ENCODE measurements around the gene MEF2C. TPM values are rescaled to one million over a fixed set of nuclear protein-coding genes. Genes with fewer than 3 reads are reported as not detected.

Gene MEF2C
- total RNA-seq, 2 donors from 2014 or later = 7.0 to 23.7 TPM

DNA sequence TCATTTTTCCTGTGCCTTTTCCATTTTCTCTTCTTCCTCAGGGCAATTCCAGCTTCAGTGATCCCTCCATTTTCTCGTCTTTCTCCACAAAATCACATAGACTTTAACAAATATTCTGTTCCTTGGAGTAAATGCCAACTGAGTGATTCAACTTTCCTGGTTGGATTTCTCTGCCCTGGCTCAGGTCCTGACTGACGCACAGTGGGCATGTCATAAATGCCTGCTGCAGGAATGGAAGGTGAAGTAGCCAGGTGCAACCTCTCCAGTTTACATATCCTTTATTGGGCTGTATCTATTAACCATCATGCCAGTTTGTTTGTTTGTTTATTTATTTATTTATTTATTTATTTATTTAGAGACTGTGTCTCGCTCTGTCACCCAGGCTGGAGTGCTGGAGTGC, 95.1 kb downstream of the MEF2C start:
- H3K27me3 ChIP-seq = no peaks in the 10 kb centered on the region
- no peak overlapping the region for H3K4me3 ChIP-seq
- DNase-seq (no peak), ATAC-seq (no peak)
- H3K27ac ChIP-seq = no peak overlapping the region
- no peak for TF ChIP-seq POLR2A (IDR thresholded peaks at IDR 0.05)
- TF ChIP-seq, protein P1, sequence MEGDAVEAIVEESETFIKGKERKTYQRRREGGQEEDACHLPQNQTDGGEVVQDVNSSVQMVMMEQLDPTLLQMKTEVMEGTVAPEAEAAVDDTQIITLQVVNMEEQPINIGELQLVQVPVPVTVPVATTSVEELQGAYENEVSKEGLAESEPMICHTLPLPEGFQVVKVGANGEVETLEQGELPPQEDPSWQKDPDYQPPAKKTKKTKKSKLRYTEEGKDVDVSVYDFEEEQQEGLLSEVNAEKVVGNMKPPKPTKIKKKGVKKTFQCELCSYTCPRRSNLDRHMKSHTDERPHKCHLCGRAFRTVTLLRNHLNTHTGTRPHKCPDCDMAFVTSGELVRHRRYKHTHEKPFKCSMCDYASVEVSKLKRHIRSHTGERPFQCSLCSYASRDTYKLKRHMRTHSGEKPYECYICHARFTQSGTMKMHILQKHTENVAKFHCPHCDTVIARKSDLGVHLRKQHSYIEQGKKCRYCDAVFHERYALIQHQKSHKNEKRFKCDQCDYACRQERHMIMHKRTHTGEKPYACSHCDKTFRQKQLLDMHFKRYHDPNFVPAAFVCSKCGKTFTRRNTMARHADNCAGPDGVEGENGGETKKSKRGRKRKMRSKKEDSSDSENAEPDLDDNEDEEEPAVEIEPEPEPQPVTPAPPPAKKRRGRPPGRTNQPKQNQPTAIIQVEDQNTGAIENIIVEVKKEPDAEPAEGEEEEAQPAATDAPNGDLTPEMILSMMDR (IDR thresholded peaks at IDR 0.05) = no peak
- WGBS, 2 donors = 88 to 91% methylated on average over 3 of the region's 3 CpGs
- H3K36me3 ChIP-seq (replicated peaks in 1 of 2; ENCODE audit: insufficient read depth in 1 of 2, low read depth in 2 of 2) = no peaks in the 10 kb centered on the region
- peaks cover 21% of the 10 kb centered on the region for H3K4me1 ChIP-seq
- no peaks in the 10 kb centered on the region for H3K9me3 ChIP-seq
- intact Hi-C loops (cut with DNase I) = no loop called here

DNA sequence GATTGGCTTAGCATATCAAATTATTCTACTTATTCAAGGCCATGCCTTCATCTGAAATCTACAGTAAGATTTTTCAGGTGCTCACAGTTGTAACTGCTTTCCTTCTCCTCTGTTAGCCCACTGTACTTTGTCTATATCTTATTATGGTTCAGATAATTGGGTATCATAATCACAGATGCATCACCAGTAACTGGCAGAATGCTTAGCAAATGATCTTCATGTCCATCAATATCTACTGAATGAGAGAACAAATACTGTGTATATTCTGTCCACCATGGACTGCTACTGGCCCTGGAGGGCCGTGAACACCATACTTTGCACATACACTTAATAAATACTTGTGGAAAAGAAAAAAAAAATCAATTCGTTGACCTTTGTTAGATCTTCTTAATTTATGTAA, 96.2 kb downstream of the MEF2C start:
- TF ChIP-seq POLR2A (IDR thresholded peaks at IDR 0.05) = no peak
- TF ChIP-seq, protein P1 (IDR thresholded peaks at IDR 0.05) = no peak
- ATAC-seq (no peak), DNase-seq (no peak)
- H3K4me3 ChIP-seq = no peak overlapping the region
- 75 to 81% methylated on average over 2 of the region's 2 CpGs for WGBS, 2 donors
- no peaks in the 10 kb centered on the region for H3K9me3 ChIP-seq
- H3K27ac ChIP-seq = peak overlapping the region in 2 of 4 donors; percentile 75 to 81
- H3K27me3 ChIP-seq = no peaks in the 10 kb centered on the region
- no peaks in the 10 kb centered on the region for H3K36me3 ChIP-seq (replicated peaks in 1 of 2; ENCODE audit: insufficient read depth in 1 of 2, low read depth in 2 of 2)
- peaks cover 21% of the 10 kb centered on the region for H3K4me1 ChIP-seq
- intact Hi-C loops (cut with DNase I) = no loop called here

DNA sequence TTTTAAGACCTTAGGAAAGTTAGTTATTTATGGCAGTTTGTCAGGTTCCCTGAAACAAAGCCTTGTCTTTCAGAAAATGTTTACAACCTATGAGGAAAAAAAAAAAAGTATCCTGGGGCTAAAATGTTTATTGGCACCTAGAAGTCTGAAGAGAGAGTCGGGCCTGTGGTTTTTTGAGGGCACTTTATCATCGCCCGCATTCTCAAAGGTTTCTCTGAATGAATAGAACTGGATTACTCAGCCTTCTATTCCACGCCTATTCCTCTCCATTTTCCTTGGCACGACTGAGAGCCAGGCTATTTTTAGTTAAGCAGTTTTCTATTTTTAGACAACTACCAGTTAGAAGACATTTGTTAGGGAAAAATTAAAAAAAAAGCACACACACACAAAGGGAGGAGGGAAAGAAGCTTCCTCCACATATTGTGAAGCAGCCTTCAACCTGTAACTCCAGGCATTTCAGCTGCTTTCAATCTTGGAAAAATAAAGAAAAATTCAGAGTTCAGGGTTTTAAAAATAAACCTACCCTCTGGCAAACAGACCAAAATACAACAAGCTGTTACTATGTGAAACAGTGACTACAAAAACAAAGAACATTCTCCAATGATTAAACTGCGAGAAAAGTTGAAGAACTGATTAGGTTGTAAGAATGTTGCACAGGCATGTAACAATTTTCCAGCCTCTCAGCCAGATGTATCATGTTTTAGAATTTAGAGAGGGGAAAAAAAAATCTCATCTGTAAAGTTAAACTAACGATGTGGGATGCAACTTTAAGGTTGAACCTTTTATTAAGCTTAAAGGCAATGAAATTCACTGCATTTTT, 97.0 kb downstream of the MEF2C start:
- peak; percentile 91 for ATAC-seq
- Histone ChIP-seq H3K27ac (peak overlapping the region in 3 of 4 donors; percentile 66 to 81 (median 75)), H3K27me3 (no peaks in the 10 kb centered on the region), H3K36me3 (replicated peaks in 1 of 2; ENCODE audit: insufficient read depth in 1 of 2, low read depth in 2 of 2) (no peaks in the 10 kb centered on the region), H3K4me1 (peaks cover 21% of the 10 kb centered on the region), H3K9me3 (no peaks in the 10 kb centered on the region), H3K4me3 (no peak overlapping the region)
- TF ChIP-seq, protein P1 (IDR thresholded peaks at IDR 0.05) = peak in 1 of 7 experiments; percentile 11
- TF ChIP-seq POLR2A (IDR thresholded peaks at IDR 0.05) = no peak
- DNase-seq = peak; percentile 27 to 67 (median 36)
- intact Hi-C loops (cut with DNase I) = no loop called here
- WGBS, 2 donors = 2% methylated on average over 7 of the region's 7 CpGs

DNA sequence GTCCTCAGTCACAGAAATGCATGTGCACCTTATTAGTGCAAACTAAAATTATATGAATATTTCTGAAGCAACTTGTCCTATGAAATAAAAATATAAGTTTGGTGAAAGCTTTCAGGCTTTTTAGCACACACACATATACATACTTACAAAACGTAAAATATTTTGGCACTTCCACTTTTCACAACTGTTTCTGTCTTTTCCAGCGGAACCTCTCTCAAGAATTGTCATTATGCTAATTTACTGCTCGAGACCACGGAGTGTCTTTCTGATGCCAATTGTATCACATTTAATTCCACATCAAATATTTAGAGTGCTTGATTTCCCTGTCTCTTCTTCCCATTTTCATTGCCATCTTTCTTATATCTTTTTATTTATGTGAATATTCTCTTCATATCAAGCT, 100.4 kb downstream of the MEF2C start:
- DNase-seq = no peak
- Histone ChIP-seq H3K4me1 (peaks cover 21% of the 10 kb centered on the region), H3K4me3 (no peak overlapping the region), H3K9me3 (no peaks in the 10 kb centered on the region), H3K27ac (no peak overlapping the region), H3K36me3 (replicated peaks in 1 of 2; ENCODE audit: insufficient read depth in 1 of 2, low read depth in 2 of 2) (no peaks in the 10 kb centered on the region), H3K27me3 (no peaks in the 10 kb centered on the region)
- WGBS, 2 donors = 73 to 89% methylated on average over 4 of the region's 4 CpGs
- TF ChIP-seq, protein P1 (IDR thresholded peaks at IDR 0.05) = no peak
- TF ChIP-seq POLR2A (IDR thresholded peaks at IDR 0.05) = no peak
- intact Hi-C loops (cut with DNase I) = no loop called here
- no peak for ATAC-seq

DNA sequence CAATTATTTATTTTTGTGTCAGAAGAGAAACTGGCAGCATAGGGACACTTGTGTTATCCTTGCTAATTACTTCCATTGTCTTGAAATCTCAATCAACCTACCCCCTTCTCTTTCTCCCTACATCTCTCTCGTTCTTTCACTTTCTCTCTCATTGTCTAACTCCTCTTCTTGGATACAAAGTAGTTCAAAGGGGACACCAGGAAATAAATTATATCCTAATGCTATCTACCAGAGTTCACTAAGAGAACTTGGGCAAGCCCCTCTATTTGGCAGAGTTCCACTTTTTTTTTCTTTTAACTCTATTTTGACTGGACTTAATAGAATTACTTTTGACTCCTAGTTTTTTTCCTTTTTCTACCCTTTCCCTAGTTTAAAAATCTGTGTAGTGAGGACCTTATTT, 102.2 kb downstream of the MEF2C start:
- ATAC-seq (no peak), DNase-seq (no peak)
- Histone ChIP-seq H3K36me3 (replicated peaks in 1 of 2; ENCODE audit: insufficient read depth in 1 of 2, low read depth in 2 of 2) (no peaks in the 10 kb centered on the region), H3K9me3 (no peaks in the 10 kb centered on the region), H3K27ac (no peak overlapping the region), H3K4me1 (peaks cover 10% of the 10 kb centered on the region), H3K27me3 (no peaks in the 10 kb centered on the region), H3K4me3 (no peak overlapping the region)
- intact Hi-C loops (cut with DNase I) = no loop called here
- TF ChIP-seq, protein P1 (IDR thresholded peaks at IDR 0.05) = no peak
- no peak for TF ChIP-seq POLR2A (IDR thresholded peaks at IDR 0.05)
- 75 to 87% methylated on average over 1 of the region's 1 CpG for WGBS, 2 donors
